IPS-20b (cell line): ENCODE data around the gene INPP5E.

ENCODE experiments used
- H3K27ac ChIP-seq: one replicate; pipeline ENCODE4 v1.5.1; 2013; ENCODE audit warnings: low read length
- H3K27me3 ChIP-seq: 2 replicates; pipeline ENCODE4 v1.6.1; 2013; ENCODE audit warnings: mild to moderate bottlenecking, low read length, inconsistent platforms; ENCODE audit not compliant: insufficient read depth
- H3K36me3 ChIP-seq: 2 replicates; pipeline ENCODE4 v1.6.1; 2013; ENCODE audit warnings: low read depth, mild to moderate bottlenecking, inconsistent platforms, low read length, moderate library complexity; ENCODE audit not compliant: insufficient read depth
- H3K4me1 ChIP-seq: 2 replicates; pipeline ENCODE4 v1.6.1; 2013; ENCODE audit warnings: mild to moderate bottlenecking, control low read depth, inconsistent platforms, low read length, moderate library complexity; ENCODE audit not compliant: insufficient read depth
- H3K4me3 ChIP-seq: 2 replicates; pipeline ENCODE4 v1.5.1; 2013; ENCODE audit warnings: mild to moderate bottlenecking, low read length, inconsistent platforms
- H3K9ac ChIP-seq: 2 replicates; pipeline ENCODE4 v1.6.1; 2013; ENCODE audit warnings: low read depth, mild to moderate bottlenecking, inconsistent platforms, low read length, moderate library complexity
- H3K9me3 ChIP-seq: 2 replicates; pipeline ENCODE4 v1.6.1; 2013; ENCODE audit warnings: mild to moderate bottlenecking, low read depth, low read length, inconsistent platforms; ENCODE audit not compliant: insufficient read depth

INPP5E gene

GRCh38 chr9:136482046-136482792 lies 42.6 kb upstream of the INPP5E start:
- Histone ChIP-seq H3K27ac (no peak overlapping the region), H3K4me1 (peaks cover 6% of the 10 kb centered on the region; the same call in 1 of the 2 replicates), H3K27me3 (no peaks in the 10 kb centered on the region), H3K36me3 (peaks cover 28% of the 10 kb centered on the region), H3K9ac (peak overlapping the region; percentile 96), H3K9me3 (no peaks in the 10 kb centered on the region), H3K4me3 (peak overlapping the region; percentile 98)

GRCh38 chr9:136481558-136481957 lies 41.9 kb upstream of the INPP5E start:
- Histone ChIP-seq H3K9me3 (no peaks in the 10 kb centered on the region), H3K9ac (peak overlapping the region; percentile 96), H3K36me3 (peaks cover 35% of the 10 kb centered on the region), H3K4me1 (peaks cover 6% of the 10 kb centered on the region; the same call in 1 of the 2 replicates), H3K27ac (no peak overlapping the region), H3K4me3 (peak overlapping the region; percentile 98), H3K27me3 (no peaks in the 10 kb centered on the region)

- H3K27ac ChIP-seq: no peak overlapping the region
- peaks cover 85% of the 10 kb centered on the region for H3K36me3 ChIP-seq
- no peaks in the 10 kb centered on the region for H3K27me3 ChIP-seq
- no peaks in the 10 kb centered on the region for H3K9me3 ChIP-seq
- H3K4me3 ChIP-seq: no peak overlapping the region
- peaks cover 3% of the 10 kb centered on the region; the same call in 1 of the 2 replicates for H3K4me1 ChIP-seq
- no peak overlapping the region for H3K9ac ChIP-seq
Observed at GRCh38 chr9:136476369-136477150, 36.9 kb upstream of the INPP5E start.

- peaks cover 97% of the 10 kb centered on the region for H3K36me3 ChIP-seq
- no peak overlapping the region for H3K27ac ChIP-seq
- H3K27me3 ChIP-seq: no peaks in the 10 kb centered on the region
- H3K4me1 ChIP-seq: no peaks in the 10 kb centered on the region
- no peaks in the 10 kb centered on the region for H3K9me3 ChIP-seq
- no peak overlapping the region for H3K4me3 ChIP-seq
- H3K9ac ChIP-seq: no peak overlapping the region
Observed at GRCh38 chr9:136474974-136475865, 35.6 kb upstream of the INPP5E start.

- Histone ChIP-seq H3K9me3 (no peaks in the 10 kb centered on the region), H3K4me1 (no peaks in the 10 kb centered on the region), H3K36me3 (peaks cover 100% of the 10 kb centered on the region), H3K9ac (no peak overlapping the region), H3K27ac (no peak overlapping the region), H3K4me3 (no peak overlapping the region), H3K27me3 (no peaks in the 10 kb centered on the region)
Observed at GRCh38 chr9:136474021-136474640, 34.5 kb upstream of the INPP5E start.

GRCh38 chr9:136473354-136473721 lies 33.7 kb upstream of the INPP5E start:
- H3K4me1 ChIP-seq: no peaks in the 10 kb centered on the region
- no peak overlapping the region for H3K4me3 ChIP-seq
- no peak overlapping the region for H3K9ac ChIP-seq
- no peaks in the 10 kb centered on the region for H3K27me3 ChIP-seq
- H3K27ac ChIP-seq: no peak overlapping the region
- H3K9me3 ChIP-seq: no peaks in the 10 kb centered on the region
- H3K36me3 ChIP-seq: peaks cover 100% of the 10 kb centered on the region

GRCh38 chr9:136472640-136473353 lies 33.2 kb upstream of the INPP5E start:
- no peak overlapping the region for H3K9ac ChIP-seq
- no peaks in the 10 kb centered on the region for H3K27me3 ChIP-seq
- H3K4me3 ChIP-seq: no peak overlapping the region
- H3K27ac ChIP-seq: no peak overlapping the region
- no peaks in the 10 kb centered on the region for H3K4me1 ChIP-seq
- no peaks in the 10 kb centered on the region for H3K9me3 ChIP-seq
- H3K36me3 ChIP-seq: peaks cover 100% of the 10 kb centered on the region

GRCh38 chr9:136471802-136472487 lies 32.3 kb upstream of the INPP5E start:
- Histone ChIP-seq H3K36me3 (peaks cover 99% of the 10 kb centered on the region), H3K9ac (no peak overlapping the region)

GRCh38 chr9:136470792-136471469 lies 31.3 kb upstream of the INPP5E start:
- H3K4me3 ChIP-seq: no peak overlapping the region
- no peaks in the 10 kb centered on the region for H3K27me3 ChIP-seq
- no peaks in the 10 kb centered on the region for H3K9me3 ChIP-seq
- peaks cover 99% of the 10 kb centered on the region for H3K36me3 ChIP-seq
- H3K4me1 ChIP-seq: no peaks in the 10 kb centered on the region
- H3K9ac ChIP-seq: no peak overlapping the region
- no peak overlapping the region for H3K27ac ChIP-seq

More at GRCh38 chr9:136471802-136472487, 32.3 kb upstream of the INPP5E start:
- Histone ChIP-seq H3K27ac (no peak overlapping the region), H3K9me3 (no peaks in the 10 kb centered on the region), H3K4me1 (no peaks in the 10 kb centered on the region), H3K27me3 (no peaks in the 10 kb centered on the region), H3K4me3 (no peak overlapping the region)

- H3K27ac ChIP-seq: no peak overlapping the region
- no peak overlapping the region for H3K4me3 ChIP-seq
- H3K27me3 ChIP-seq: no peaks in the 10 kb centered on the region
- H3K4me1 ChIP-seq: no peaks in the 10 kb centered on the region
- no peak overlapping the region for H3K9ac ChIP-seq
- no peaks in the 10 kb centered on the region for H3K9me3 ChIP-seq
- peaks cover 99% of the 10 kb centered on the region for H3K36me3 ChIP-seq
Observed at GRCh38 chr9:136470356-136470755, 30.7 kb upstream of the INPP5E start.
